HG03469 (cell line): ENCODE data around the gene ABCC1.

ENCODE experiments used
- ATAC-seq: cut with Tn5 transposase; IDR thresholded peaks from one replicate; pipeline ENCODE4 v1.9.1; 2021; ENCODE audit warnings: mild to moderate bottlenecking, moderate library complexity, moderate number of reproducible peaks; ENCODE audit not compliant: unreplicated experiment

The ABCC1 gene

GRCh38 chr16:15988268-15989013 is 39.0 kb downstream of the ABCC1 start:
- ATAC-seq, result no peak

- no peak for ATAC-seq
These were observed 41.5 kb downstream of the ABCC1 start for GRCh38 chr16:15990902-15991301.

- no peak for ATAC-seq
These were observed 43.7 kb downstream of the ABCC1 start for GRCh38 chr16:15993128-15993527.

GRCh38 chr16:15993541-15993940 is 44.1 kb downstream of the ABCC1 start:
- ATAC-seq, result no peak

- ATAC-seq, result no peak
These were observed 44.7 kb downstream of the ABCC1 start for GRCh38 chr16:15993946-15994665.

- ATAC-seq, result no peak
These were observed 47.2 kb downstream of the ABCC1 start for GRCh38 chr16:15996432-15997109.

- ATAC-seq, result no peak
These were observed 51.3 kb downstream of the ABCC1 start for GRCh38 chr16:16000685-16001084.

- ATAC-seq, result no peak
These were observed 52.3 kb downstream of the ABCC1 start for GRCh38 chr16:16001596-16002255.

- ATAC-seq, result no peak
These were observed 54.4 kb downstream of the ABCC1 start for GRCh38 chr16:16003719-16004313.

GRCh38 chr16:16004314-16004749 is 54.9 kb downstream of the ABCC1 start:
- ATAC-seq, result no peak

- no peak for ATAC-seq
These were observed 56.3 kb downstream of the ABCC1 start for GRCh38 chr16:16005721-16006120.

- no peak for ATAC-seq
These were observed 57.2 kb downstream of the ABCC1 start for GRCh38 chr16:16006650-16007049.

GRCh38 chr16:16007743-16008111 is 58.3 kb downstream of the ABCC1 start:
- ATAC-seq, result no peak

GRCh38 chr16:16008666-16009065 is 59.2 kb downstream of the ABCC1 start:
- no peak for ATAC-seq

GRCh38 chr16:16009401-16009800 is 60.0 kb downstream of the ABCC1 start:
- ATAC-seq, result no peak

GRCh38 chr16:16010194-16010593 is 60.8 kb downstream of the ABCC1 start:
- no peak for ATAC-seq

GRCh38 chr16:16012144-16012543 is 62.7 kb downstream of the ABCC1 start:
- no peak for ATAC-seq

GRCh38 chr16:16013812-16014211 is 64.4 kb downstream of the ABCC1 start:
- no peak for ATAC-seq

- ATAC-seq, result no peak
These were observed 65.2 kb downstream of the ABCC1 start for GRCh38 chr16:16014329-16015224.

- ATAC-seq, result no peak
These were observed 66.4 kb downstream of the ABCC1 start for GRCh38 chr16:16015849-16016248.
